Measurements from ENCODE around the gene RFX4.

GRCh38 chr12:106766393-106766826, 183.6 kb downstream of the RFX4 start:
- no peak for TF ChIP-seq CTCF (IDR thresholded peaks at IDR 0.05)
- TF ChIP-seq POLR2A (IDR thresholded peaks at IDR 0.05), result no peak

Data from esophagus squamous epithelium (tissue), 4 donors.